Liver (tissue), 9 donors: ENCODE data around the gene PROCA1. TPM values are rescaled to one million over a fixed set of nuclear protein-coding genes. Genes with fewer than 3 reads are reported as not detected.

ENCODE experiments used
- DNase-seq: peaks from one replicate; pipeline ENCODE4 v3.0.0-alpha.2; 2017; ENCODE audit warnings: low spot score
- H3K27ac ChIP-seq, 2 donors: one replicate each; pipeline ENCODE4 v1.7.0; 2013; ENCODE audit warnings: inconsistent platforms in 2 of 2, low read length in 2 of 2, control low read depth in 1 of 2, low read depth in 1 of 2, mild to moderate bottlenecking in 1 of 2
- H3K27me3 ChIP-seq, 4 donors: one replicate each; pipeline versions ENCODE4 v1.6.1 to v1.7.0; 2013; ENCODE audit warnings: low read length in 3 of 4, inconsistent platforms in 1 of 4, mild to moderate bottlenecking in 1 of 4, moderate library complexity in 1 of 4; ENCODE audit not compliant: control insufficient read depth in 4 of 4, insufficient read depth in 4 of 4
- H3K36me3 ChIP-seq, 4 donors: one replicate each; pipeline versions ENCODE4 v1.6.1 to v1.7.0; 2013; ENCODE audit warnings: low read length in 3 of 4, mild to moderate bottlenecking in 3 of 4, low read depth in 1 of 4, moderate library complexity in 1 of 4; ENCODE audit not compliant: control insufficient read depth in 4 of 4, insufficient read depth in 3 of 4
- H3K4me1 ChIP-seq, 4 donors: one replicate each; pipeline versions ENCODE4 v1.6.1 to v1.7.0; 2013; ENCODE audit warnings: low read length in 3 of 4, mild to moderate bottlenecking in 3 of 4, moderate library complexity in 1 of 4; ENCODE audit not compliant: control insufficient read depth in 4 of 4, insufficient read depth in 4 of 4
- H3K4me3 ChIP-seq, 3 donors: one replicate each; pipeline versions ENCODE4 v1.6.1 to v1.7.0; 2013; ENCODE audit warnings: low read length in 3 of 3, control low read depth in 1 of 3, low read depth in 1 of 3, mild to moderate bottlenecking in 1 of 3
- H3K9ac ChIP-seq, 2 donors: one replicate each; pipeline ENCODE4 v1.7.0; 2013; ENCODE audit warnings: low read length in 2 of 2, mild to moderate bottlenecking in 2 of 2, moderate library complexity in 2 of 2, control low read depth in 1 of 2, low read depth in 1 of 2
- H3K9me3 ChIP-seq, 4 donors: one replicate each; pipeline versions ENCODE4 v1.6.1 to v1.7.0; 2013; ENCODE audit warnings: low read length in 3 of 4; ENCODE audit not compliant: control insufficient read depth in 4 of 4
- ATF3 ChIP-seq: IDR thresholded peaks from 2 replicates; pipeline ENCODE4 v1.6.1; 2016; ENCODE audit warnings: antibody characterized with exemption
- CTCF ChIP-seq: fragments of 150-350 bp; IDR thresholded peaks from 2 replicates; pipeline ENCODE4 v1.5.1; 2017; ENCODE audit warnings: improper control_type of control experiment, low read depth, low read length; ENCODE audit not compliant: missing input control
- EGR1 ChIP-seq, 2 donors: IDR thresholded peaks; 2 replicates each; pipeline ENCODE4 v1.6.1; 2016 to 2018; ENCODE audit warnings: antibody characterized with exemption in 2 of 2, low read depth in 2 of 2
- FOXA1 ChIP-seq: IDR thresholded peaks from 2 replicates; pipeline ENCODE4 v1.6.1; 2016; ENCODE audit warnings: antibody characterized with exemption
- GABPA ChIP-seq, 2 donors: IDR thresholded peaks in 1 of 2; conservative IDR thresholded peaks in 1 of 2; 2 replicates each; pipeline ENCODE4 v1.6.1; 2016; ENCODE audit warnings: antibody characterized with exemption in 2 of 2, mild to moderate bottlenecking in 1 of 2, moderate library complexity in 1 of 2
- HNF4A ChIP-seq, 2 donors: conservative IDR thresholded peaks; 2 replicates each; pipeline ENCODE4 v1.6.1; 2016; ENCODE audit warnings: antibody characterized with exemption in 2 of 2, mild to moderate bottlenecking in 2 of 2
- MAX ChIP-seq: IDR thresholded peaks from 2 replicates; pipeline ENCODE4 v1.6.1; 2016; ENCODE audit warnings: antibody characterized with exemption
- NR2F2 ChIP-seq: IDR thresholded peaks from 2 replicates; pipeline ENCODE4 v1.6.1; 2016; ENCODE audit warnings: antibody characterized with exemption
- RAD21 ChIP-seq, 2 donors: IDR thresholded peaks; 2 replicates each; pipeline ENCODE4 v1.6.1; 2016; ENCODE audit warnings: antibody characterized with exemption in 2 of 2, mild to moderate bottlenecking in 2 of 2
- REST ChIP-seq: IDR thresholded peaks from 2 replicates; pipeline ENCODE4 v1.6.1; 2016; ENCODE audit warnings: antibody characterized with exemption, mild to moderate bottlenecking
- RXRA ChIP-seq, 2 donors: IDR thresholded peaks; 2 replicates each; pipeline ENCODE4 v1.6.1; 2017 to 2018; ENCODE audit warnings: antibody characterized with exemption in 2 of 2, mild to moderate bottlenecking in 1 of 2
- YY1 ChIP-seq: IDR thresholded peaks from 2 replicates; pipeline ENCODE4 v1.6.1; 2016; ENCODE audit warnings: antibody characterized with exemption, mild to moderate bottlenecking
- ZBTB33 ChIP-seq: IDR thresholded peaks from 2 replicates; pipeline ENCODE4 v1.6.1; 2016; ENCODE audit warnings: antibody characterized with exemption
- WGBS: extraction: QIAGEN DNeasy Blood & Tissue Kit; methylation state at CpG from one replicate; pipeline ENCODE4 v1.1.7; 2013; 5-methylcytosine and 5-hydroxymethylcytosine counted together
- polyA plus RNA-seq, 2 donors: library from polyadenylated mRNA; stranded (reverse) in 1 of 2; unstranded in 1 of 2; fragments of 200-250 nt in 1 of 2; fragments of >200 nt in 1 of 2; fragmentation: Nextera tagmentation in 1 of 2; extraction: Ambion mirVana in 1 of 2; gene quantifications; one replicate each; pipeline versions ENCODE4 v1.2.1 to v1.2.3, GENCODE V29; 2013 to 2015
- total RNA-seq, 2 donors: library from RNA; depleted of rRNA; stranded (reverse); fragments of >200 nt; gene quantifications; one replicate each; pipeline ENCODE4 v1.2.3, GENCODE V29; 2014
- donor health status: healthy.
- donor health status: healthy.
- donor health status: healthy.
- donor health status: healthy.
- donor health status: healthy.

PROCA1 gene
- total and polyA plus RNA-seq, 4 donors, result 0.16 to 0.65 (median 0.35) TPM

- peak overlapping the region; percentile 97 to 99 for H3K27ac ChIP-seq
- H3K9me3 ChIP-seq, result no peaks in the 10 kb centered on the region
- H3K4me3 ChIP-seq, result peak overlapping the region; percentile 56 to 66 (median 56)
- TF ChIP-seq HNF4A (conservative IDR thresholded peaks at IDR 0.05), result peak; percentile 28 to 32
- peak in 1 of 2 donors; percentile 4 for TF ChIP-seq RXRA (IDR thresholded peaks at IDR 0.05)
- peak; percentile 4 for TF ChIP-seq ZBTB33
- TF ChIP-seq YY1, result no peak
- TF ChIP-seq FOXA1, result no peak
- TF ChIP-seq EGR1 (IDR thresholded peaks at IDR 0.05; ENCODE audit: low read depth in 2 of 2), result peak in 1 of 2 donors; percentile 9
- TF ChIP-seq REST, result no peak
- peak; percentile 99 for TF ChIP-seq CTCF
- TF ChIP-seq ATF3, result no peak
- TF ChIP-seq NR2F2, result peak; percentile 8
- peak; percentile 98 to 99 for TF ChIP-seq RAD21 (IDR thresholded peaks at IDR 0.05)
- peak; percentile 70 for TF ChIP-seq MAX
- TF ChIP-seq GABPA (IDR thresholded peaks at IDR 0.05 in 1 of 2, conservative IDR thresholded peaks at IDR 0.05 in 1 of 2), result peak in 1 of 2 donors; percentile 33
- H3K36me3 ChIP-seq, result peaks cover 10 to 24% (median 21%) of the 10 kb centered on the region in 4 donors
- DNase-seq, result peak; percentile 95
- H3K9ac ChIP-seq, result peak overlapping the region; percentile 43 to 48
- WGBS, result under 1% methylated on average over 57 of the region's 57 CpGs
- H3K27me3 ChIP-seq, result no peaks in the 10 kb centered on the region
- peaks cover 0 to 32% (median 19%) of the 10 kb centered on the region in 4 donors for H3K4me1 ChIP-seq
Measured at GRCh38 chr17:28726627-28727491, 15.2 kb upstream of the PROCA1 start.
